Thyroid gland (tissue), 4 donors: ENCODE results near the gene SLC39A8.

Experiments used
- POLR2A ChIP-seq, 2 donors: fragments of 450-650 bp; IDR thresholded peaks; one replicate each; pipeline ENCODE4 v1.6.1; 2017; ENCODE audit warnings: antibody characterized with exemption in 2 of 2, mild to moderate bottlenecking in 2 of 2, moderate library complexity in 1 of 2
- TF ChIP-seq, protein P1 (sequence below), 6 experiments: fragments of 200-600 bp in 3 of 6; fragments of 450-650 bp in 3 of 6; sonication (generic) in 3 of 6; IDR thresholded peaks; one replicate each; pipeline ENCODE4 v1.5.1; 2016 to 2019; ENCODE audit warnings: antibody characterized with exemption in 6 of 6, mild to moderate bottlenecking in 2 of 6, inconsistent platforms in 1 of 6, moderate library complexity in 1 of 6

DNA sequence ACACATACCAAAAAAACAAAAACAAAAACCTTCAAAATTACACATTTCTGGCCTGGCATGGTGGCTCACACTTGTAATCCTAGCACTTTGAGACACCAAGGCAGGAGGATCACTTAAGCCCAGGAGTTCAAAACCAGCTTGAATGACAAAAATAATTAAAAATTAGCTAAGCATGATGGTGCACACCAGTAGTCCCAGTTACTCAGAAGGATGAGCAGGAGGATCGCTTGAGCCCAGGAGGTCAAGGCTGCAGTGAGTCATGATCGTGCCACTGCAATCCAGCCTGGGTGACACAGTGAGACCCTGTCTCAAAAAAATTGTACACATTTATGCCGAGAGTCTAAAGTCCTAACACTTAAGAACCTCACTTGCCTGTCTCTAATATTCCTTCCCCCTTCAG lies 18.3 kb downstream of the SLC39A8 start:
- TF ChIP-seq, protein P1, sequence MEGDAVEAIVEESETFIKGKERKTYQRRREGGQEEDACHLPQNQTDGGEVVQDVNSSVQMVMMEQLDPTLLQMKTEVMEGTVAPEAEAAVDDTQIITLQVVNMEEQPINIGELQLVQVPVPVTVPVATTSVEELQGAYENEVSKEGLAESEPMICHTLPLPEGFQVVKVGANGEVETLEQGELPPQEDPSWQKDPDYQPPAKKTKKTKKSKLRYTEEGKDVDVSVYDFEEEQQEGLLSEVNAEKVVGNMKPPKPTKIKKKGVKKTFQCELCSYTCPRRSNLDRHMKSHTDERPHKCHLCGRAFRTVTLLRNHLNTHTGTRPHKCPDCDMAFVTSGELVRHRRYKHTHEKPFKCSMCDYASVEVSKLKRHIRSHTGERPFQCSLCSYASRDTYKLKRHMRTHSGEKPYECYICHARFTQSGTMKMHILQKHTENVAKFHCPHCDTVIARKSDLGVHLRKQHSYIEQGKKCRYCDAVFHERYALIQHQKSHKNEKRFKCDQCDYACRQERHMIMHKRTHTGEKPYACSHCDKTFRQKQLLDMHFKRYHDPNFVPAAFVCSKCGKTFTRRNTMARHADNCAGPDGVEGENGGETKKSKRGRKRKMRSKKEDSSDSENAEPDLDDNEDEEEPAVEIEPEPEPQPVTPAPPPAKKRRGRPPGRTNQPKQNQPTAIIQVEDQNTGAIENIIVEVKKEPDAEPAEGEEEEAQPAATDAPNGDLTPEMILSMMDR (IDR thresholded peaks at IDR 0.05), result no peak
- no peak for TF ChIP-seq POLR2A (IDR thresholded peaks at IDR 0.05)
